NCI-H345 treated with DMSO at 0.1 percent for 48 hours (cell line): ENCODE data around the gene SNX11.
"Not testable (repeated sequence)": the region's sequence is repeated elsewhere in the genome, so short reads cannot be mapped to it uniquely, and the experiment has no call there.

Experiments
- DNase-seq: peaks from one replicate; lab custom pipeline; 2025; ENCODE audit not compliant: unreplicated experiment; lab: John Stamatoyannopoulos, UW

Gene SNX11

GRCh38 chr17:48107137-48108055, at the start of gene SNX11:
SNX11 (plus strand) TSS chr17:48107766; CDS start chr17:48112044, 4,278 bp downstream.
- peak; percentile 88 for DNase-seq

- no peak for DNase-seq
These were observed 49.0 kb upstream of the SNX11 start for GRCh38 chr17:48058393-48059124.

- no peak for DNase-seq
These were observed 48.4 kb upstream of the SNX11 start for GRCh38 chr17:48059125-48059668.

GRCh38 chr17:48060249-48060648, 47.3 kb upstream of the SNX11 start:
- DNase-seq, result no peak

- DNase-seq, result no peak
These were observed 45.3 kb upstream of the SNX11 start for GRCh38 chr17:48062273-48062672.

GRCh38 chr17:48064638-48065037, 42.9 kb upstream of the SNX11 start:
- DNase-seq, result no peak

- no peak for DNase-seq
These were observed 41.4 kb upstream of the SNX11 start for GRCh38 chr17:48066192-48066591.

GRCh38 chr17:48066656-48067055, 40.9 kb upstream of the SNX11 start:
- DNase-seq, result no peak

GRCh38 chr17:48067245-48067644, 40.3 kb upstream of the SNX11 start:
- DNase-seq, result no peak

GRCh38 chr17:48067808-48068207, 39.8 kb upstream of the SNX11 start:
- not testable (repeated sequence) for DNase-seq

- DNase-seq, result no peak
These were observed 39.0 kb upstream of the SNX11 start for GRCh38 chr17:48068491-48068961.

GRCh38 chr17:48070195-48070594, 37.4 kb upstream of the SNX11 start:
- no peak for DNase-seq

GRCh38 chr17:48071654-48072053, 35.9 kb upstream of the SNX11 start:
- no peak for DNase-seq

GRCh38 chr17:48072811-48073210, 34.8 kb upstream of the SNX11 start:
- not testable (repeated sequence) for DNase-seq

GRCh38 chr17:48073566-48074094, 33.9 kb upstream of the SNX11 start:
- DNase-seq, result not testable (repeated sequence)

GRCh38 chr17:48074322-48075081, 33.1 kb upstream of the SNX11 start:
- peak; percentile 49 for DNase-seq

GRCh38 chr17:48077152-48077551, 30.4 kb upstream of the SNX11 start:
- DNase-seq, result not testable (repeated sequence)

GRCh38 chr17:48081858-48082257, 25.7 kb upstream of the SNX11 start:
- no peak for DNase-seq

GRCh38 chr17:48084932-48085331, 22.6 kb upstream of the SNX11 start:
- no peak for DNase-seq

GRCh38 chr17:48093341-48094045, 14.1 kb upstream of the SNX11 start:
- DNase-seq, result no peak
